Measurements from ENCODE around the gene CDCA4.
"Not testable (repeated sequence)": the region's sequence is repeated elsewhere in the genome, so short reads cannot be mapped to it uniquely, and the experiment has no call there.

GRCh38 chr14:105027718-105028117, 6.8 kb upstream of the CDCA4 start:
- not testable (repeated sequence) for TF ChIP-seq CTCF (conservative IDR thresholded peaks at IDR 0.05); EZH2 (IDR thresholded peaks at IDR 0.05; ENCODE audit: low read depth)
